A673 (cell line): ENCODE measurements around the gene IDE.

Experiments used
- EZH2 ChIP-seq: fragments of 200-600 bp; sonication (generic); IDR thresholded peaks from 2 replicates; pipeline ENCODE4 v1.6.1; 2017; ENCODE audit warnings: borderline replicate concordance, low read depth, mild to moderate bottlenecking, mixed read lengths, antibody characterized with exemption, low read length; ENCODE audit not compliant: poor library complexity, severe bottlenecking
- TF ChIP-seq, protein P1 (sequence below): fragments of 300-800, 200-600 bp; sonication (generic); conservative IDR thresholded peaks from 2 replicates; pipeline ENCODE4 v1.5.1; 2017; ENCODE audit warnings: low read depth, mild to moderate bottlenecking, antibody characterized with exemption, low read length, moderate library complexity, mixed read lengths

DNA sequence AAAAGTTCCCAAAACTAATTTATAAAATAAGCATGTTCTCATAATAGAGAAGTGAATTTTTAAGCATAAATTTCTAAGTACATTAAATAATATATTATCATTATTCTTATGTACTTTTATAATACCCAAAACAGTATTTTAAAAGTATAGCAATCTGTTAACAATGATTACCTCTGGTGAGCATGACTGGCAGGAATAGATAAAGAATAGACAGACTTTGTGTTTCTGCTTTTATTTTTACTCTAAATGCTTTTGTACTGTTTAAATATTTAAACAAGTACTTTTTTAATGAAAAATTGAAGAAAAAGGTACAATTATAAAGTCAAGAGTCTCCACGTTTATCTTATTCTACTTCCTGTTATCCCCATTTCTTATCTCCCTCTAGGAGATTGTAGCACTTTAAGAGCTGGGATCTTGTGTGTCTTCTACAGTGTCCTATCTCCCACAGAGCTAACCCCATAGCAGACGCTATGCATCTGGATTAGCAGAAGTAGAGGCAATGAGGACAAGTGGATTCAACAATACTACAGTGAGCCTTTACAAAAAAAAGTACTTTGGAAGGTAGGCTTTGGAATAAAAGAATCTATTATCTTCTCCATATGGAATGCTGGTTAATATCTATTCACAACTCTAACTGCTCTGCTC lies 42.9 kb downstream of the IDE start:
- TF ChIP-seq, protein P1, sequence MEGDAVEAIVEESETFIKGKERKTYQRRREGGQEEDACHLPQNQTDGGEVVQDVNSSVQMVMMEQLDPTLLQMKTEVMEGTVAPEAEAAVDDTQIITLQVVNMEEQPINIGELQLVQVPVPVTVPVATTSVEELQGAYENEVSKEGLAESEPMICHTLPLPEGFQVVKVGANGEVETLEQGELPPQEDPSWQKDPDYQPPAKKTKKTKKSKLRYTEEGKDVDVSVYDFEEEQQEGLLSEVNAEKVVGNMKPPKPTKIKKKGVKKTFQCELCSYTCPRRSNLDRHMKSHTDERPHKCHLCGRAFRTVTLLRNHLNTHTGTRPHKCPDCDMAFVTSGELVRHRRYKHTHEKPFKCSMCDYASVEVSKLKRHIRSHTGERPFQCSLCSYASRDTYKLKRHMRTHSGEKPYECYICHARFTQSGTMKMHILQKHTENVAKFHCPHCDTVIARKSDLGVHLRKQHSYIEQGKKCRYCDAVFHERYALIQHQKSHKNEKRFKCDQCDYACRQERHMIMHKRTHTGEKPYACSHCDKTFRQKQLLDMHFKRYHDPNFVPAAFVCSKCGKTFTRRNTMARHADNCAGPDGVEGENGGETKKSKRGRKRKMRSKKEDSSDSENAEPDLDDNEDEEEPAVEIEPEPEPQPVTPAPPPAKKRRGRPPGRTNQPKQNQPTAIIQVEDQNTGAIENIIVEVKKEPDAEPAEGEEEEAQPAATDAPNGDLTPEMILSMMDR = no peak
- TF ChIP-seq EZH2 = no peak
